ENCODE measurements around the gene RRP15. TPM values are rescaled to one million over a fixed set of nuclear protein-coding genes. Genes with fewer than 3 reads are reported as not detected.
A peak's percentile ranks its signal among the peaks of the same experiment; 100 is the strongest.

The RRP15 gene
- total RNA-seq, 1 experiment from 2014 or later, result 38.4 TPM

GRCh38 chr1:218361298-218362065 lies 76.4 kb downstream of the RRP15 start:
- Histone ChIP-seq H3K9me3 (ENCODE audit: low read depth, low read length, poor library complexity, severe bottlenecking) (no peaks in the 10 kb centered on the region), H3K36me3 (ENCODE audit: insufficient read depth, low read length, poor library complexity, severe bottlenecking) (no peaks in the 10 kb centered on the region), H3K4me1 (ENCODE audit: insufficient read depth, low read length, poor library complexity, severe bottlenecking) (no peaks in the 10 kb centered on the region), H3K27ac (ENCODE audit: low read depth, low read length, poor library complexity, severe bottlenecking) (no peak overlapping the region), H3K4me3 (ENCODE audit: low read depth, low read length, poor library complexity, severe bottlenecking) (no peak overlapping the region), H3K27me3 (replicated peaks; ENCODE audit: insufficient read depth, low read depth, low read length, poor library complexity) (no peaks in the 10 kb centered on the region)
- peak; percentile 69 for DNase-seq (ENCODE audit: low spot score)
- ChIA-PET CTCF (interaction anchor here (0.6 kb wide), 1 partner anchor 16 kb away, joined by 3 read pairs; the partner anchor contains the start of gene TGFB2), POLR2A (ENCODE audit: low non-redundant PET) (interaction anchor here (0.6 kb wide), 1 partner anchor 1861 kb away, joined by 3 read pairs; no protein-coding TSS in a partner anchor)
- intact Hi-C loops (cut with micrococcal nuclease; ENCODE audit: unreplicated experiment), result loop anchor here (1.0 to 10.0 kb wide), 2 partner anchors 160 to 613 kb away; no protein-coding TSS in a partner anchor
- TF ChIP-seq EZH2 (IDR thresholded peaks at IDR 0.05; ENCODE audit: borderline replicate concordance, low read depth, low read length, poor library complexity, severe bottlenecking), result no peak
- TF ChIP-seq CTCF (conservative IDR thresholded peaks at IDR 0.05; ENCODE audit: low read depth, low read length), result peak; percentile 88
- no TSS peak for BruUV-seq (replicated peaks)

- Histone ChIP-seq H3K9me3 (ENCODE audit: low read depth, low read length, poor library complexity, severe bottlenecking) (no peaks in the 10 kb centered on the region), H3K4me3 (ENCODE audit: low read depth, low read length, poor library complexity, severe bottlenecking) (no peak overlapping the region), H3K27ac (ENCODE audit: low read depth, low read length, poor library complexity, severe bottlenecking) (no peak overlapping the region), H3K36me3 (ENCODE audit: insufficient read depth, low read length, poor library complexity, severe bottlenecking) (no peaks in the 10 kb centered on the region), H3K27me3 (replicated peaks; ENCODE audit: insufficient read depth, low read depth, low read length, poor library complexity) (no peaks in the 10 kb centered on the region), H3K4me1 (ENCODE audit: insufficient read depth, low read length, poor library complexity, severe bottlenecking) (no peaks in the 10 kb centered on the region)
- intact Hi-C loops (cut with micrococcal nuclease; ENCODE audit: unreplicated experiment), result loop anchor here (10.0 kb wide), 1 partner anchor 612 kb away; no protein-coding TSS in a partner anchor
- DNase-seq (ENCODE audit: low spot score), result no peak
- BruUV-seq (replicated peaks), result no TSS peak
- CTCF ChIA-PET, result no interaction called here
- POLR2A ChIA-PET (ENCODE audit: low non-redundant PET), result no interaction called here
- TF ChIP-seq EZH2 (IDR thresholded peaks at IDR 0.05; ENCODE audit: borderline replicate concordance, low read depth, low read length, poor library complexity, severe bottlenecking) (no peak), CTCF (conservative IDR thresholded peaks at IDR 0.05; ENCODE audit: low read depth, low read length) (no peak)
These were observed 77.5 kb downstream of the RRP15 start for GRCh38 chr1:218362418-218363076.

GRCh38 chr1:218363141-218363540 lies 78.0 kb downstream of the RRP15 start:
- H3K27ac ChIP-seq (ENCODE audit: low read depth, low read length, poor library complexity, severe bottlenecking), result no peak overlapping the region
- BruUV-seq (replicated peaks), result no TSS peak
- POLR2A ChIA-PET (ENCODE audit: low non-redundant PET), result no interaction called here
- CTCF ChIA-PET, result no interaction called here
- intact Hi-C loops (cut with micrococcal nuclease; ENCODE audit: unreplicated experiment), result loop anchor here (10.0 kb wide), 1 partner anchor 612 kb away; no protein-coding TSS in a partner anchor
- H3K9me3 ChIP-seq (ENCODE audit: low read depth, low read length, poor library complexity, severe bottlenecking), result no peaks in the 10 kb centered on the region
- H3K36me3 ChIP-seq (ENCODE audit: insufficient read depth, low read length, poor library complexity, severe bottlenecking), result no peaks in the 10 kb centered on the region
- TF ChIP-seq CTCF (conservative IDR thresholded peaks at IDR 0.05; ENCODE audit: low read depth, low read length), result no peak
- TF ChIP-seq EZH2 (IDR thresholded peaks at IDR 0.05; ENCODE audit: borderline replicate concordance, low read depth, low read length, poor library complexity, severe bottlenecking), result no peak
- H3K4me3 ChIP-seq (ENCODE audit: low read depth, low read length, poor library complexity, severe bottlenecking), result no peak overlapping the region
- no peak for DNase-seq (ENCODE audit: low spot score)
- no peaks in the 10 kb centered on the region for H3K4me1 ChIP-seq (ENCODE audit: insufficient read depth, low read length, poor library complexity, severe bottlenecking)
- no peaks in the 10 kb centered on the region for H3K27me3 ChIP-seq (replicated peaks; ENCODE audit: insufficient read depth, low read depth, low read length, poor library complexity)

Data from A673 (cell line).